LoVo (cell line): ENCODE measurements around the gene PRDM16.

ENCODE experiments used
- DNase-seq: peaks from one replicate; pipeline ENCODE4 v3.0.0-alpha.2; 2016; ENCODE audit warnings: low spot score

Gene PRDM16

DNA sequence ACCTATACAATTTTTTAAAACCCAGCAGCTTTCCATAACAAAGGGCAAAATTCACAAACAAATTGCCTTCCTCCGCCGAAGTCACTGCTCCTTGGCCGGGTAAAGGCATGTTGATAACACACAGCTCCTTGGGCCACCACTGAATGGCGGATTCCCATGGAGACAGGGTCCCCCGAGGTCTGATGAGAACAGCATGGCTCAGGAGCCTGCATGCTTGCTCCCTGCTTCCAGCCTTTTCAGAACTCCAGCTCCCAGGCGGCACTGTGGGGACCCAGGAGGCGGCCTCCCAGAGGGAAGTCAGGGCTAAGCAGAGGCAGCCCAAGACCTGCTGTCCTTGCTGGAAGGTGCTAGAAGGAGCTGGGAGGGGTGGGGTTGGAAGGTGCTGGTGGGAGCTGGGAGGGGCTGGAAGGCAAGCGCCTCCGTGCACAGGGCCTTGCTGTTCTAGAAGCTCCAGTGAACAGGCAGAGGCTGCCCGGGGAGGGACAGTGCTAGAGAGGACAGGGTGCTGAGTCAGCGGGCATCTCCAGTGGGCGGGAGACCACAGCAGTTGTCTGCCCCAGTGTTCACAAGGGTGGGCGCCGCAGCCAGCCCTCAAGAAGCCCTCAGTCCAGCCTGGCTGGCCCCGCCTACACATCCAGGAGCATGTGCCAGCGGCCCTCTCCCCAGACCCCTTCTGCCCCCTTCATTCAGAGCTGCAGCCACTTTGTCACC lies 35.1 kb downstream of the PRDM16 start:
- no peak for DNase-seq

GRCh38 chr1:3105167-3105863 lies 36.3 kb downstream of the PRDM16 start:
- no peak for DNase-seq

- no peak for DNase-seq
Measured at GRCh38 chr1:3106216-3106615, 37.2 kb downstream of the PRDM16 start.

GRCh38 chr1:3107201-3107600 lies 38.2 kb downstream of the PRDM16 start:
- DNase-seq, result no peak

- no peak for DNase-seq
Measured at GRCh38 chr1:3109355-3109754, 40.4 kb downstream of the PRDM16 start.

DNA sequence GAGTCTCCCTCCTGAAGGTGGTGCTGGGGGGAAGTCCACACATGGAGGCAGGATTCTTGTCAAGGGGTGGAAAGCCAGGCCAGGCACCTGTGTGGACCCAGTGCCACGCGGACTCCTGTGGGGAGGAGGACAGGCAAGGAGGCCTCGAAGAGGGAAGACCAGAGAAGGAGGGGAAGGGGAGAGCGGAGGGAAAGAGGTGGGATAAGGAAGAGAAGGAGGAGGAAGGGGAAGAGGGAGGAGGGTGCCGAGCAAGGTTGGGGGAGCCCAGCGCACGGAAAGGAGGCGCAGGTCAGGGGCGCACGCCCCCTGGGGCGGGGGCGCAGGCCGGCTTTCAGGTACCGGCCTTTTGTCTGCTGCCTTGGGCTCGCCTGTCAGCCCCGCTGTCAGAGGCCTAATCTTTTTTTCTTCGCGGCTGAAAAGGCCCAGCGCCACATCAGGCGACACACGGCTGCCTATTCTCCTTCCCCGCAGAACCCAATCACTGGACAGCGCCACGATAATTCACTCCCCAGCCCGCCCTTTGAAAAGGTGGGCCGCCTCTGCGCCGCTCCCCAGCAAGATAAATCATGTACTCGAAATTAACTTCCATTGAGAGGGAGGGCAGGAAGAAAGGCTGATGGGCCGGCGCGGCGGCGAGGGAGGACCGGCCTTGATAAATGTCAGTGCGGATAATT lies 42.5 kb downstream of the PRDM16 start:
- no peak for DNase-seq

- no peak for DNase-seq
Measured at GRCh38 chr1:3112526-3112925, 43.5 kb downstream of the PRDM16 start.

DNA sequence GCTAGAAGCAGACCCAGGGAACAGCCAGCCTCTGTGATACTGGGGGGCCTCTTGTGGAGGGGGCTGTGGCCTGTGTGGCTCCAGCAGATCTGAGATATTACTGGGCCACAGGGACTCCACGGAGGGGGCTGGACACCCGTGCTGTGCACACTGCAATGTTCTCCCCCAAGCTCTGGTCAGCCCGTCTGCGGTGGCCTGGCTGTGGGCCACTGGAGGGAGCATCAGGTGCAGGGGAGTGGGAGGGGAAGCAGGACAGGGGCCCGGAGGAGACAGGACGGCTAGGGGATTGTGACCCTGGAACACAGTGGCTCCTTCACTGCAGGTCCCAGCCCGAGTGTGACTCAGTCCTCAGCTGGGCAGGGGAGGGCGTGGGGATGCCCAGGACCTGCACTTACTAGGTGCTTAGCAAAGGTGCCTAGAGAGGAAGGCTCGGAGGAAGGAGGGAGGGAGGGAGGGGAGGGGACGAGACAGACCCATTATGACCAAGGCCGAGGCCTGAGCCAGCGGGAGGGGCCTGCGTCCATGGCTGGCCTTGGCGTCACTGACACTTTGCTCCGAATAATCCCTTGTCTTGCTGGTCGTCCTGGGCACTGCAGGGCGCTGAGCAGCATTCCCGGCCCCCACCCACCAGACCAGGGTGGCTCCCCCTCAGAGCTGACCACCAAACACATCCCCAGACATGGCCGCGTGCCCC lies 44.2 kb downstream of the PRDM16 start:
- no peak for DNase-seq

- DNase-seq, result no peak
Measured at GRCh38 chr1:3113741-3114056, 44.7 kb downstream of the PRDM16 start.

- no peak for DNase-seq
Measured at GRCh38 chr1:3114131-3114744, 45.2 kb downstream of the PRDM16 start.

DNA sequence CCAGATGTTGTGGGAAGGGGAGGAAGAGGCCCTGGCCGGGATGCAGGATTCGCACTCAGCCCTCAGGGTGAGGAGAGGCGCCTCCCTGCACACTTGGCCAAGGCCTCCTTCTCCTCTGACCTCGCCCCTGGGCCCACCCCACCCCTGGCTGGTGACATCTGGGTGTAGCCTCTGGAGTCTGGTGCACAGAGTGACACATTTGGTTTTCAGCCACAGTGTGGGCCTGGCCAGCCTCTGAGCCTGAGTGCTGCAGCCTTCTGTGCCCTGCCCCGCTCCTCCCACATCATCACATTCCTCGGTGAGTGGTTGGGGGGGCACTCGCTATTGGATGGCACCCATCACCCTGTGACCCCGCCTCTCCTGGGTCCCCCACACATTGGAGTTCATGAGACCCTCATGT lies 45.8 kb downstream of the PRDM16 start:
- no peak for DNase-seq

GRCh38 chr1:3115275-3116149 lies 46.5 kb downstream of the PRDM16 start:
- no peak for DNase-seq

DNA sequence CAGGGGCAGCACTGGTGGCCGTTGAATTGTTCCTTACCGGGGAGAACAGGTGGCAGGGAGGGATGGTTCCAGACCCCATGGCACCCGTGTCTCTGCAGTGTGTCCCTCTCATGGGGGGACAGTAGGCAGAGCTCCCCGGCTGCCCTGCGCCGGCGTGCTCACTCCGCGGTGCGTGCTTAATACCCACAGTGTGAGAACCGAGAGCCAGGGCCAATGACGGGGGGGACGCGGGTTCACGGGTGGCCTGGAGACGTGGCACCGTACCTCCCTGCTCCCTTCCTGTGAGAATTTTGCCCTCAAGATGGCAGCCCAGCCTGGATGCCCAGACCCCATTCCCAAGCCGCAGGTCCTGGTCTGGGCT lies 47.1 kb downstream of the PRDM16 start:
- no peak for DNase-seq

DNA sequence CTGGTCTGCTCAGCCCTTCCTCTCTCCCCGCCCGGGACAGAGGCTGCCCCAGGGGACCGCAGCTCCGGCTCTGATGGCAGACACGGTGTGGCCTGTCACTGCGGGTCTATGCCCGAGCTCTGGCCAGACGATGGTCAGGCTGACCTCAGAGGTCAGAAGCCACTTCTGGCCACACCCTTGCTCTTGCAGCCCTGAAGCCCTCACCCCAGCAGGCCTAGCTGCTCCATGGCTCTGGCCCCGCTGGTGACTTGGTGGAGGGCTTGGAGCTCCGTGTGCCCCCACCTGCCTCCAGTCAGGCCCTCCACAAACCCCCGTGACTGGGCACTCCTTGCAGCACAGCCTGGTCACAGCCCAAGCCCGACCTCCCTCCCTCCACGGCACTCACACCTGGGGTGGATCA lies 47.6 kb downstream of the PRDM16 start:
- DNase-seq, result no peak

GRCh38 chr1:3117879-3118278 lies 48.9 kb downstream of the PRDM16 start:
- DNase-seq, result no peak

- DNase-seq, result no peak
Measured at GRCh38 chr1:3119061-3119460, 50.1 kb downstream of the PRDM16 start.

DNA sequence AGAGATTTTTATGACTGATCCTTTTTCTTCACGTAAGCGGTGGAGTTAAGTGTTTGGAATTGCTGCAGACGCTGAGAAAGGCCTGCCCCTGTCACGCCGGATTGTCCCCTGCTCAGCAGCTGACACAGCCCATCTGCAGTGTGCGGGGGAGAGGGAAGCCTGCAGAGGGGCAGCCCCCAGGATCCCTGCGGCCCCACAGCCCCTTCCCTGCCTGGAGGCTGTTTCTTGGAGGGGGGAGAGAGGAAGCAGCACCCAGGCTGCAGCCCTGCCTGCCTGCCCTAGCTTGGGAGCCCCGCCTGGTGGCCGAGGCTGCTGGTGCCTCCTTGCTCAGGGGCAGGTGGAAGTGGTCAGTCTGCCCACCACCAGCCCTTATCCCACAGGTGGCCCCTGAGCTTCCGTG lies 50.7 kb downstream of the PRDM16 start:
- no peak for DNase-seq

- no peak for DNase-seq
Measured at GRCh38 chr1:3120140-3120539, 51.1 kb downstream of the PRDM16 start.

- no peak for DNase-seq
Measured at GRCh38 chr1:3120994-3121393, 52.0 kb downstream of the PRDM16 start.

- DNase-seq, result no peak
Measured at GRCh38 chr1:3121401-3122210, 52.6 kb downstream of the PRDM16 start.

DNA sequence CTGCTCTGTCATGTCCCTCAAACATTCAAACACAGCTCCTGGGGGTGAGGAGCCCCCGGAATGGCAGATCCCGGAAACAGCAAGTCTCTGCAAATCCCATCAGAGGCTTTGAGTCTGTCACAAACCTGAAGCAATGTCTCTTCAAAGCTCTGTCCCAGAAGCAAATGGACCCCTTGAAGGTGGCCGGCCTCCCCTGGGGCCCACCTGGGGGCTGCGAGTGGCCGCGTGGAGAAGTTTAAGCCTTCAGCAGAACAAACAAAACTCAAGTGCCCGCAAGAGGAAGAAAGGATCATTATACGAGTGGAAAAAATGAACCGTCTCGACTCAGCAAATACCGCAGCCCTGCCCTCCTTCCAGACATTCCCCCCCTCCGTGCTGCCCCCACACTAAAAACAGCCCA lies 53.3 kb downstream of the PRDM16 start:
- DNase-seq, result no peak
